GM21528 (cell line): ENCODE data around the gene OR6Q1.
"Not testable (repeated sequence)": the region's sequence is repeated elsewhere in the genome, so short reads cannot be mapped to it uniquely, and the experiment has no call there.

ENCODE experiments used
- ATAC-seq: cut with Tn5 transposase; IDR thresholded peaks from one replicate; pipeline ENCODE4 v1.9.1; 2021; ENCODE audit warnings: mild to moderate bottlenecking, moderate library complexity; ENCODE audit not compliant: unreplicated experiment, low FRiP score

The OR6Q1 gene, protein sequence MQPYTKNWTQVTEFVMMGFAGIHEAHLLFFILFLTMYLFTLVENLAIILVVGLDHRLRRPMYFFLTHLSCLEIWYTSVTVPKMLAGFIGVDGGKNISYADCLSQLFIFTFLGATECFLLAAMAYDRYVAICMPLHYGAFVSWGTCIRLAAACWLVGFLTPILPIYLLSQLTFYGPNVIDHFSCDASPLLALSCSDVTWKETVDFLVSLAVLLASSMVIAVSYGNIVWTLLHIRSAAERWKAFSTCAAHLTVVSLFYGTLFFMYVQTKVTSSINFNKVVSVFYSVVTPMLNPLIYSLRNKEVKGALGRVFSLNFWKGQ

DNA sequence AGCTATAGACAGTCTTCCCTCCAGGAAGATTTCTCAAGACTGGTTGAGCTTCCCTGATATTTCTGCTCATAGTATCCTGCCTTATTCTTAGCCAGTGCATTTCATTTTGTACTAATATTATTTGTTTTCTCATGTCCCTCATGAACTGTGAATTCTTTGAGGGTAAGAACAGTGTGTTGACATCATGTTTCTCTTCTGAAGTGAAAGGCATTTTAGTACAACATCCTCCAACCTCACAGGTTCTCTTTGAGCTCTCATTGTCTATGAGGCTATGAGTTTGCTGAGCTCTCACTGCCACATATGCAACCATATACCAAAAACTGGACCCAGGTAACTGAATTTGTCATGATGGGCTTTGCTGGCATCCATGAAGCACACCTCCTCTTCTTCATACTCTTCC is at the start of gene OR6Q1:
OR6Q1 (plus strand) TSS at position 301 of the 400 bp plus-strand sequence; CDS start at position 301, 0 bp downstream.
- ATAC-seq: no peak

DNA sequence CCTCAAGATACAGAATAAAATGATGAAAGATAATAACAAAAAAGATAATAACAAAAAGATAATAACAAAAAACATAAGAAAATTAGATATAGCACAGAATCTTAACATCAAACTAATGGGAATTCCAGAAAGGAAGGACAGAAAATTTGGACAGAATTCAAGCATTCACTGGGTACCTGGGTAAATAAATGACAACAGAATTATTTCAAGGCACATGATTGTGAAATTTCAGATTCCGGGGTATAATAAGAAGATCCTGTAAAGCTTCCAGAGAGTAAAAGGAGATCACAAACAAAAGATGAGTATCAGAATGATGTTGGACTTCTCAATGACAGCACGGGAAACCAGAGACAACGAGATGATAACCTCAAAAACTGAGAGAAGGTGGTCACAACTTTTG is 49.2 kb upstream of the OR6Q1 start:
- no peak for ATAC-seq

DNA sequence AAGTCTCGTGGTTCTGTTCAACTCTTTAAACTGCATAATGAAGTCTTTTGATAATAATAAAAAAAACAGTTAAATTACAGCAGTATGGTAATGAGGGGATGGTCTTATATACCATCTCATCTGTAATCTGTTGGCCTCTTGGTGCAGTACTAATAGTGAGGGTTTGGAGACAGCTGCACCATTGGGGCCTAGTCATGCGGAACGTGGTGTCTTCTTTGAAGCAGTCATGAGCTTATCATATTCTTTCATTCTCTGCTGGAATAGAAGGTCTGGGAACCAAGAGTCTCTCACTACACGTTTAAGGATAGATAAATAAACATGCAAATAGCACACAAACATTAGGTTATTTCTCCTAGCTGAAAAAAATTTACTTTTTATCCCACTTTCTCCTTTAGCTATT is 48.0 kb upstream of the OR6Q1 start:
- no peak for ATAC-seq

DNA sequence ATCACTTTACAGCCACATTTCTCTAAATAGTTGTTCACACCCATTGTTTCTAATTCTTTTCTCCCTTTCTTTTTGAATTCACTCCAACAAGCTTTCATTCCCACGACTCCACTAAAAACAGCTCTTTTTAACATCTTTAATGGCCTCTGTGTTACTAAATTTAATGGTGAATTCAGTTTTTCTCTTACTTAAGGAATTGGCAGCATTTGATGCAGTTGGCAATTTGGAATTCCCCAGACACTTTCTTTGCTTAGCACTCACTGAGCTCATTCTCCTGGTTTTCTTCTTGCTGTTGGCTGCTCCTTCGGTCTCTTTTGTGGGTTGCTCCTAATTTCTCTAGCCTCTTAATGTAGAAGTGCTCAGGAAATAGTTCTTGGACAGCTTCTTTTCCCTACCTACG is 47.6 kb upstream of the OR6Q1 start:
- no peak for ATAC-seq

DNA sequence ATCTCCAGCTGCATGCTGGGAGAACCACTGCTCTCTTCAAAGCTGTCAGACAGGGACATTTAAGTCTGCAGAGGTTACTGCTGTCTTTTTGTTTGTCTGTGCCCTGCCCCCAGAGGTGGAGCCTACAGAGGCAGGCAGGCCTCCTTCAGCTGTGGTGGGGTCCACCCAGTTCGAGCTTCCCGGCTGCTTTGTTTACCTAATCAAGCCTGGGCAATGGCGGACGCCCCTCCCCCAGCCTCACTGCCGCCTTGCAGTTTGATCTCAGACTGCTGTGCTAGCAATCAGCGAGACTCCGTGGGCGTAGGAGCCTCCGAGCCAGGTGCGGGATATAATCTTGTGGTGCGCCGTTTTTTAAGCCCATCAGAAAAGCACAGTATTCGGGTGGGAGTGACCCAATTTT is 31.2 kb upstream of the OR6Q1 start:
- not testable (repeated sequence) for ATAC-seq

DNA sequence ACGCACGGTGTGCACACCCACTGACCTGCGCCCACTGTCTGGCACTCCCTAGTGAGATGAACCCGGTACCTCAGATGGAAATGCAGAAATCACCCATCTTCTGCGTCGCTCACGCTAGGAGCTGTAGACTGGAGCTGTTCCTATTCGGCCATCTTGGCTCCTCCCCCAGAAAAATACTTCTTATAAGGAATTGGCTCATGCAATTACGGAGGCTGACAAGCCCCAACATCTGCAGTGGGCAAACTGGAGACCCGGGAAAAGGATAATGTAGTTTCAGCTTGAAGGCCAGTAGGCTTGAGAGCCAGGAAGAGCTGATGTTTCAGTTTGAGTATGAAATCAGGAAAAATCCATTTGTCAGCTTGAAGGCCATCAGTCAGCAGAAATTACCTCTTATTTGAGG is 30.7 kb upstream of the OR6Q1 start:
- not testable (repeated sequence) for ATAC-seq

DNA sequence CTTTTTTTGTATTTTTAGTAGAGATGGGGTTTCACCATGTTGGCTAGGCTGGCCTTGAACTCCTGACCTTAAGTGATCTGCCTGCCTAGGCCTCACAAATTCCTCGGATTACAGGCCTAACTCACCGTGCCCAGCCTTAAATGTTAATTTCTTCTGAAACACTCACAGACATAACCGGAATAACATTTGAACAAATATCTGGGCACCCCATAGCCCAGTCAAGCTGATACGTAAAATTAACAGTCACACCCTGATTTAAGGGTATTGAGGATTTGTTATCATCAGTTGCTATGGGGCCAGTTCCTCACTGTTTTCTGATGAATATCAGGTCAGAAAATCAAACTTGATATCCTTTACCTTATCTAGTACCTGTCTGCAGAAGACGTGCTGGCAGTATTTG is 30.1 kb upstream of the OR6Q1 start:
- ATAC-seq: no peak

DNA sequence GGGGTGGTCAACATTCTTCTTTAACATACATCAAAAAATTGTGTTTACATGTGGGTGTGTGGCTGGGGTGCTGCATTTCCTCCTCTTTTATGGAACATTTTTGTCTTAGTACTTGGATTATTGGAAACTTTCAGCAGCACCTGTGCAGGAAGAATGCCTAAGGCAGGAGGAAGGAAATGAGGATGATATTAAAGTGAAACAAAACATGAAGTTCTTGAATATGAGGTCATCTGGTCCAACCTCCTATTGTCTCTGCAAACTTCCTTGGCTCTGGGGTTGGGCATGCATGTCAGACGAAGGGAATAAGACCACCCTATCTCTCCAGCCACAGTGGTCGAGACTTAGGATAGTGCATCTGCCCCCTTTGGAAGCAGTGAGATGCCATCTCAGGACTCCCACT is 27.7 kb upstream of the OR6Q1 start:
- ATAC-seq: no peak

DNA sequence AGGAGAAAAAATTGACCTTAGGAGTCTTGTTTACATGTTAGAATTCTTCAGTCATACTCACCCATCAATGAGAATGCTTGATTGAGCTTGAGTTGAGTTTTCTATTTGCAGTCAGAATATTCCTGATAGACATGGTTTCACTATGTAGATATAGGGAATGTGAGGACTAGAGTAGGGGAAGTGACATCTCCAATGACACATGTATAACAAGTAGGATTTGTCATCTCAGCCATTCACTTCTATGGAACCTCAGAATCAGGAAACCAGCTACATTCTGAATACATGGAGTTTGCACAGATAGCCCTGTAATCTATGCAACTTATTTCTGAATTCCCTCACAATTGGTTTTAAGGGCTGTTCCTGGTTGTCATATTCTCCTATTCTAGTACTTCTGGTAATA is 27.2 kb upstream of the OR6Q1 start:
- ATAC-seq: no peak

DNA sequence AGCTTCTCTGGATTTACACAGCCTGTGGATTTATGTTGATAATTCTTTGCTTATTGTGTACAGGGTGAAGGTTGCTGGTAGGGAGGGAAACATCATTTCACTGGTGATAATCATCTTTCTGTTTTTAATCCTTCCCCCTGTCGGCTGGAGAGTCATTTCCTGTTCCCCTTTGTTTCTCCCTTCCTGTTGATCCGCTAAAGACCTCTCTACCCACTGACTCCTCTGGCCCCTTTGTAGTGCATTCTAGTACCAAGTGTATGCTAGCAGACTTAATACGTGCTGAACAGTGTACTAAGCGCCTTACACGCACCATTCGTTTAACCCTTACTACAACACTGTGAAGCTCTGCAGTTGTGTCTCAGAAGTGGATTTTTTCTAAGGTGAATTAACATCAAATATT is 26.1 kb upstream of the OR6Q1 start:
- ATAC-seq: no peak

DNA sequence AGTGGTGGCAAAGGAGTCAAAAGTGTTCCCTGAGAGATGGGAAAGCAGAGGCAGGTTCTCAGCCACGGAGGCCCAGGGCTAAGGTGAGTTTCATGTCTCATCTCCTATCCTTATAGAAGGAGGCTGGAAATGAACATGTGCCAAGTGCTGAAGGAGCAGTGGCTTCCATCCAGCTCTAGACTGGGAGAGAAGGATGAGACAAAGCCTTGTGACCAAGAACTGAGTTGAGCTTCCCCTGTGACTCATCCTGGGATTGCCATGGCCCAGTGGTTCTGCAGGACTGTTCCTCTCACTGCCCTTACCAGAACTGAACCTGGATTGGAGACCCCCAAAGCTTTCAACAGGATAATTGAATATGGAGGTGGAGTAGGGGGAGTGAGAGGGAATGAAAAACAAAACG is 23.8 kb upstream of the OR6Q1 start:
- no peak for ATAC-seq

DNA sequence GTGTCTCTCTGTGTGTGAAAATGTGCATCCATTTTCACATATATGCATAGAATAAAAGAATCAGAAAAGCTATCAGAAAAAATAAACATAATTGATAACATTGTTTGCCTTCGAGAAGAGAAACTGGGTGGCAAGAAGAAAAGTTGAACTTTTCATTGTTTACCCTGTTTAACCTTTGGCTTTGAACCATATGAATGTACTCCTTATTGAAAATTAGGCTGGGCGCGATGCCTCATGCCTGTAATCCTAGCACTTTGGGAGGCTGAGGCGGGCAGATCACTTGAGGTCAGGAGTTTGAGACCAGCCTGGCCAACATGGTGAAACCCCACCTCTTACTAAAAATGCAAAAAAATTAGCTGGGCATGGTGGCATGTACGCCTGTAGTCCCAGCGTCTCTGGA is 19.0 kb upstream of the OR6Q1 start:
- no peak for ATAC-seq

DNA sequence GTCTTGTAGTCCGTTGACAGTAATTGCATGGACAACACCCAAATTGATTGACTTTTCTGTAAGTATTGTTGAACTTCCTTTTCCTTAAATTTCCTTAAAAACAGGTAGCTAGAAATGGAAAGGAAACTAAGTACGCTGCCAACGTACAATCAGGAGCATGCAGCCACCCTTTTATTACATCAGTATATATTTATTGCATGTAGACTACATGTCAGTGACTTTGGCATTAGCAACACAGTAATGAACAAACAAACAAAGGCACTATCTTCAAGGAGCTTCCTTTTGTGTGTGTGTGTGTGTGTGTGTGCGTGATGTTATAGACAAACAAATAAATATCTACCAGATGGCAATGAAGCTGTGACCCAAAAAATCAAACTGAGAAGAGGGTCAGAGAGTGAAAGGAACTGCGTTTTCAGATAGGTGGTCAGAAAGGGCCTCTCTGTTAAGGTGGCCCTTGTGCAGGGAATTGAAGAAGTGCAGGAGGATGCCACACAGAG is 7.3 kb upstream of the OR6Q1 start, which contains the start of gene OR9Q1:
OR9Q1 (plus strand) TSS at position 447 of the 497 bp plus-strand sequence. CDS start 155,564 bp downstream, outside the sequence.
- ATAC-seq: no peak

DNA sequence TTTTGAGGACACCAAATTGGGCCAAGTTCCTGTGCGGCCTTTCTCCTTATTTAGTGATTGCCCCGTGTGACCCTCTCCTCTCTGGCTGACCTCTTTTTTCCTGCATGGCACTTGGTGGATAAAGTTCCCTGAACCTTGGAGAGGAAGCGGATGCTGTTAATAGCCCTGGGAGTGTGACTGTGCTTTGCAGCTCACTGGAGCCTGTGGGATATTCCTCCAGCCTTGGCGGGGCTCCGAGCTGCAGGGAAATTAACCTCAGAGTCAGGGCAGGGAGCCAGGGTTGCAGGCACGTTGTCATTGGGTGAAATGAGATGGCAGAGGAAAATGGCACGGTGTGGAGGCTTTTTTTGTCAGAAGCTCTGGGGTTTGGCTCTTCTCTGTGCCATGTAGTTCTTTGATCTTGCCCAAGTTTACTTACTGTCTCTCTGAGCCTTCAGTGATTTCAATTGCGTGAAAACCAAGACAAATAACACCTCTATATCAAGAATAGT is 6.1 kb upstream of the OR6Q1 start:
- no peak for ATAC-seq

DNA sequence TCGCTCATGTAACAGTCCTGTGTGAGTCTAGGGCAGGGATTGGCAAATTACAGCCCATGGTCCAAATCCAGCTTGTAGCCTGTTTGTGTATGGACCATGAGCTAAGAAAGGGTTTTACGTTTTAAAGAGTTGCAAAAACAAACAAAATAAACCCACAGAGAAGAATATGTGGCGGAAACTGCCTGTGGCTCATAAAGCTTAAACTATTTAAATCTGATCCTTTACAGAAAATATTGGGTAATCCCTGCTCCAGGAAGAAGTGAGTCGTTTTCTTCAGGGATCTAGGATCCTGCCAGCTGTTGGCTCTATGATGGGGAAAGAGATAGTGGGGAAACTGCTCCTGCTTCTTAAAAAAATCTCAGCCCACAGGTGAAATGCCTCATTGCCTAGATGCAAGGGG is 3.4 kb upstream of the OR6Q1 start:
- no peak for ATAC-seq

DNA sequence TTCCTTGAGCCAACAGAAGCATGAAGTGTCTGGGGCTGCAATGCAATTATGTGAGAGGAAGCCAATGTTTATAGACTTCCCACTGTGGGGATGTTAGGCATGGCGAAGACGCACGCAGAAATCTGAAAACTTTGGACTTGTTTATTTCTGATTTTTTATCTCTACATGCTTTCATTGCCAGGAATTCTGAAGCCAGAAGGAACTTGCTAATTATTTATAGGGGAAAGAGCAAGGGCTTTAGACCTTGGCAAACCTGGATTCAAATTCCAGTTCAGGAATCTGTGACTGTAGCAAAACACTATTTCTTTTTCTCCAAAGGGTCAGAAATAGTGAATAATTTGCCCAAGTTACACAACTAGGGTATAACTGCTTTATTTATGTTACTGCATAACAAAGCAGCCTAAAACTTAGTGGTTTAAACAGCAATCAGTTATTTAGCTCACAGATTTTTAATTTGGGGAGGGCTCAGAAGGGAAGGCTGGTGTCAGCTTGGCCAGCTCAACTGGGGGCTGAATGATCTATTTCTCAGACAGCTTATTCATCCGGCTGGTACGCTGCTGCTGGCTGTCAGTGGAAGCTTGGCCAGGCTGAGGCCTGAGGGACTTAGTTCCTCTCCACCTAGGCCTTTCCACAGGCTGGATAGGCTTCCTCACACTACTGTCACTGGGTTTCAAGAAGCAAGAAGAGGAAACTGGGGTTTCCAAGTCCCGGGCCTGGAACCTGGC is 1.9 kb upstream of the OR6Q1 start:
- ATAC-seq: no peak

DNA sequence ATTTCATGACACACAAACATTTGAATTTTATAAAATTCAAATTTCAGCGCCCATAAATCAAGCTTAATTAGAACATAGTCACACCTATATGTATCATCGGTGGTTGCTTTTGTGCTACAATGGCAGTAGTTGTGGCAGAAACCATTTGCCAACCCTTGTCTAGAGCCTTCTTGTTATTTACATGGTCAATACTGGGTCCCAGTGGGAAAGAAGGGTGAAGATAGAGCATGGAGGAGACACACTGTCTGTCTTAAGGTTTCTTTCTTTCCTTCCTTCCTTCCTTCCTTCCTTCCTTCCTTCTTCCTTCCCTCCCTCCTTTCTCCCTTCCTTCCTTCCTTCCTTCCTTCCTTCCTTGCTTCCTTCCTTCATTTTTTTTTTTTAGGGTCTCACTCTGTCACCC is 3.7 kb downstream of the OR6Q1 start:
- ATAC-seq: no peak

DNA sequence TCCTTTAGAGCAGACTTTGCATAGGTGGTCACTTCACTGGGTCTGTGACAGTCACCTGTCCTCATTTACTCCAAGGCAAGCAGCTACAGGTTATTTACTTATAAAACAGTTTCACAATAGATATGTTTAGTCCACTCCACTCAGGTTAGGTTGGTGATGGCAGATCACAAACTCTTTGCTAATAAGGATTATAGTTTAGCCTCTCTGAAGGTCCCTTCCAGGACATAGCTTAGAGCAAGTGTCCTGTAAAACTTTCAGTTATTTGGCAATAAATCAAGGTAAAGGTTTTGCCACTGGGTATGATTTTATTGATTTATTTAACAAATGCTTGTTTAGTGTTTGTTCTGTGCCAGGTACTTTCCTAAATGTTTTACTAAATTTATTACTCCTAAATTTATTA is 8.8 kb downstream of the OR6Q1 start:
- ATAC-seq: no peak

DNA sequence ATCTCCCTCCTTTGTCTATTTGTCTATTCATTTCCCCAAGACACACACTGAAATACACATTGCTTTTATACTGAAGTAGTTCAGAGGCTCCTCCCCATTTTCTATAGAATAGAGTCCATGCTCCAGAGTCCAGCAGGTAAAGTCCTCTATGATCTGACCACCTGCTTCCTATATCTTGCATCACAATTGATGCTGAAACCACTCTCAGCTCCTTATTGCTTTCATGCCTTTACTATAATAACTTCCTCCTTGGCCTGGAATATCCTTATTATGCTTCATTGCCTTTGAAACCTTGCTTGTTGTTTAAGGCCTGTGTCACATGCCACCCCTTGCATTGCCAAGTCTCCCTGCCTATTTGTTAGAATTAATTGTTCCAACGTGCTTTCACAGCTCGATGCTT is 12.6 kb downstream of the OR6Q1 start:
- no peak for ATAC-seq

DNA sequence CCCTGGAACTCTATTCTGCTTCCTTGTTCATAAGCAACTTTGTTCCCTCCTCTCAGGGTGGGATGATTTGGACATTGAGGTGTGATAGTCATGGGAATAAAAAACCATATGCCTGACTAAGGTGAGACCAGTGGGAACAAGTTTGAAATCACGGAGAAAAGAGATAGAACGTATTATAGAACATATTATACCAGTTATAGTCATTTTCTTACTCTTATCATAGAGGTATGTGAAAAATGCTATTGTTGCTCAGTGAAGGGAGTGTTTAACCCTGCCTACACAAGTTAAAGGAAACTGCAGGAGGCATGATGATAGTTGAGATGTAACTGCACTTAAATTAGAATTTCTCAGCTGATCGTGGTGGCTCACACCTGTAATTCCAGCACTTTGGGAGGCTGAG is 15.5 kb downstream of the OR6Q1 start:
- no peak for ATAC-seq

DNA sequence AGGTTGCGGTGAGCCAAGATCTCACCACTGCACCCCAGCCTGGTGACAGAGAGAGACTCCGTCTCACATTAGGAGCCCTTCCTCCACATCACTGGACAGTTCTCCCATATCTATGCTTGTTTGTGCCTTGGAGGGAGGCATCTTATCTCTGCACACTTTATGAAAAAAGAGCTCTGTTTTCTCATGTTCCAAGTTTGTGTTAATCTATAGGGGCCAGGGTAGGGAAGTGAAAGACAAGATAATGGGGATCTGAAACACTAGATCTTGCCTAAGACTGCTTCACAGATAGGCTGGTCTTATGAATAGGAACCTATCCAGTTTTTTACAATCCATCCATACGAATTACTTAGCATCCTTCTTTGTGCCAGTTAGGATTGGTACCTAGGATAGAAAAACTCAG is 17.1 kb downstream of the OR6Q1 start:
- ATAC-seq: no peak
